GM12873 (cell line): Measurements from ENCODE around the gene CASKIN2.

ENCODE experiments used
- CTCF ChIP-seq: IDR thresholded peaks from 2 replicates; pipeline ENCODE4 v1.5.1; 2012; ENCODE audit warnings: low read depth, mild to moderate bottlenecking, moderate library complexity, low read length, control low read depth; ENCODE audit not compliant: insufficient read depth; ENCODE audit errors: missing control alignments

The CASKIN2 gene

GRCh38 chr17:75494326-75494877, 20.9 kb downstream of the CASKIN2 start:
- TF ChIP-seq CTCF = no peak

GRCh38 chr17:75493476-75494129, 21.7 kb downstream of the CASKIN2 start:
- TF ChIP-seq CTCF = no peak

- no peak for TF ChIP-seq CTCF
These were observed 22.7 kb downstream of the CASKIN2 start for GRCh38 chr17:75492555-75493168.

- TF ChIP-seq CTCF = no peak
These were observed 23.7 kb downstream of the CASKIN2 start for GRCh38 chr17:75491680-75492079.

GRCh38 chr17:75490953-75491649, 24.2 kb downstream of the CASKIN2 start:
- no peak for TF ChIP-seq CTCF

GRCh38 chr17:75490173-75490743, 25.1 kb downstream of the CASKIN2 start:
- no peak for TF ChIP-seq CTCF

- no peak for TF ChIP-seq CTCF
These were observed 25.8 kb downstream of the CASKIN2 start for GRCh38 chr17:75489511-75489955.
